ENCODE data around the gene FLRT1.

The FLRT1 gene

DNA sequence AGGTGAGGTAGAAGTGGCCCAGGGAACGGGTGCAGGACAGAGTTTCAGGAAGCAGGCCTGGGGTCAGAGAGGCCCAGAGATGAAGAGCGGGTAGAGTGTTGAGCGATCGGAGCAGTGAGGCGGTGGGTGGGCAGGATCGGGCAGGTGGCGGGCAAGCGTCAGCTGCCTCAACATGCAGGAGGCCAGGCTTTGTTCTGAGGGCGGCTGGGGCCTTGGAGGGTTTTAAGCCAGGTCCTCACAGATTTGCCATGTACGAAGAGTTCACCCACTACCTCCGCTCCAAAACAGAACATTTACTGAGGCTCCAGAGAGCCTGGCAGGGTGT is 29.4 kb downstream of the FLRT1 start:
- DNase-seq (ENCODE audit: low read depth) = no peak
- no peak overlapping the region for H3K4me3 ChIP-seq (ENCODE audit: low read depth, low read length)
- TF ChIP-seq, protein P1, sequence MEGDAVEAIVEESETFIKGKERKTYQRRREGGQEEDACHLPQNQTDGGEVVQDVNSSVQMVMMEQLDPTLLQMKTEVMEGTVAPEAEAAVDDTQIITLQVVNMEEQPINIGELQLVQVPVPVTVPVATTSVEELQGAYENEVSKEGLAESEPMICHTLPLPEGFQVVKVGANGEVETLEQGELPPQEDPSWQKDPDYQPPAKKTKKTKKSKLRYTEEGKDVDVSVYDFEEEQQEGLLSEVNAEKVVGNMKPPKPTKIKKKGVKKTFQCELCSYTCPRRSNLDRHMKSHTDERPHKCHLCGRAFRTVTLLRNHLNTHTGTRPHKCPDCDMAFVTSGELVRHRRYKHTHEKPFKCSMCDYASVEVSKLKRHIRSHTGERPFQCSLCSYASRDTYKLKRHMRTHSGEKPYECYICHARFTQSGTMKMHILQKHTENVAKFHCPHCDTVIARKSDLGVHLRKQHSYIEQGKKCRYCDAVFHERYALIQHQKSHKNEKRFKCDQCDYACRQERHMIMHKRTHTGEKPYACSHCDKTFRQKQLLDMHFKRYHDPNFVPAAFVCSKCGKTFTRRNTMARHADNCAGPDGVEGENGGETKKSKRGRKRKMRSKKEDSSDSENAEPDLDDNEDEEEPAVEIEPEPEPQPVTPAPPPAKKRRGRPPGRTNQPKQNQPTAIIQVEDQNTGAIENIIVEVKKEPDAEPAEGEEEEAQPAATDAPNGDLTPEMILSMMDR (IDR thresholded peaks at IDR 0.05; ENCODE audit: control insufficient read depth, extremely low read depth, insufficient read depth) = no peak

DNA sequence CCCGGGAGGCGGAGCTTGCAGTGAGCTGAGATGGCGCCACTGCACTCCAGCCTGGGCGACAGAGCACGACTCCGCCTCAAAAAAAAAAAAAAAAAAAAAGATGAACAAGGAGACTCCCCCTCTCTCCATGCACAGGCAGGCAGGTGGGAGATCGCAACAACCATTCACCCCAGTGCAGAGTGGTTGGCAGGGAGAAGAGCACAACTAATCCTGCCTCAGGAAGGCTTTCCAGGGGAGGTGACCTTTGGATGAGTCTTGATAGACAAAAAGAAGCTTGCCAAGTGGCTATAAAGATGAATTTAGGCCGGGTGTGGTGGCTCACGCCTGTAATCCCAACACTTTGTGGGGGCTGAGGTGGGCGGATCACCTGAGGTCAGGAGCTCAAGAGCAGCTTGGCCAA is 30.0 kb downstream of the FLRT1 start:
- TF ChIP-seq, protein P1 (IDR thresholded peaks at IDR 0.05; ENCODE audit: control insufficient read depth, extremely low read depth, insufficient read depth) = no peak
- no peak overlapping the region for H3K4me3 ChIP-seq (ENCODE audit: low read depth, low read length)
- no peak for DNase-seq (ENCODE audit: low read depth)

DNA sequence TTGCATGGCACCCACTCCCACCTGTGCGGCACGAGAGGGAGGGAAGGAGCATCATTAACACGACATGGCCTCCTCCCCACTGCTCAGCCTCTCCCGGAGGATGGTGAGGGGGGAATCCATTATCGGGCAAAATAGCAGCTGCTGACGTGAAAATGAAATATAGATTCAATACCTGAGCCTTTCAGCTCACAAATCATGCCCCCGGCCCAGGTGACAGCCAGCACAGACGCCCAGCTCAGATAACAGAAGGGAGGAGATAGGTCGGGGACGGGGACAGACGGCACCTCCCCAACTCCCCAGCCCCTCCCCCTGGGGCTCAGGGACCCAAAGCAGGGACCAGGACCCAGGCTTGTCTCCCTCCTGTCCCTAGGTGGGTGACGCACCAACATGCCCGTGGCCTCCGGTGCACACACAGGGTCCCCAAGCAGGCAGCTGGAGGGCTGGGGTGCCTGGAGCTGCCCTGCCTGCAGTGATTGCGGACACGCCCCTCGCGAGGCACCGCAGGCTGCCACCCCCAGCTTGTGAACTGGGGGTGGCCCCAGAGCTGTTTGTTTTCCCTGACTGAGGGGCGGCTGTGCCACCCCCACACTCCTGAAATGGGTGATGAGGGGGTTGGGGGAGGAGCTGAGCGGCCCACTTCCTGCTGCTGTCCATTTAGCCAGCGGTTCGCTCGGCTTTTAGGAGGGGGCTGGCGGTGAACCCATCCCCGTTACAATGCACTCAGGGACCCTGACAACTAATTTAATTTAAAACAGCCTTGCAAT is 31.7 kb downstream of the FLRT1 start:
- no peak for DNase-seq (ENCODE audit: low read depth)
- H3K4me3 ChIP-seq (ENCODE audit: low read depth, low read length) = no peak overlapping the region
- TF ChIP-seq, protein P1 (IDR thresholded peaks at IDR 0.05; ENCODE audit: control insufficient read depth, extremely low read depth, insufficient read depth) = no peak

DNA sequence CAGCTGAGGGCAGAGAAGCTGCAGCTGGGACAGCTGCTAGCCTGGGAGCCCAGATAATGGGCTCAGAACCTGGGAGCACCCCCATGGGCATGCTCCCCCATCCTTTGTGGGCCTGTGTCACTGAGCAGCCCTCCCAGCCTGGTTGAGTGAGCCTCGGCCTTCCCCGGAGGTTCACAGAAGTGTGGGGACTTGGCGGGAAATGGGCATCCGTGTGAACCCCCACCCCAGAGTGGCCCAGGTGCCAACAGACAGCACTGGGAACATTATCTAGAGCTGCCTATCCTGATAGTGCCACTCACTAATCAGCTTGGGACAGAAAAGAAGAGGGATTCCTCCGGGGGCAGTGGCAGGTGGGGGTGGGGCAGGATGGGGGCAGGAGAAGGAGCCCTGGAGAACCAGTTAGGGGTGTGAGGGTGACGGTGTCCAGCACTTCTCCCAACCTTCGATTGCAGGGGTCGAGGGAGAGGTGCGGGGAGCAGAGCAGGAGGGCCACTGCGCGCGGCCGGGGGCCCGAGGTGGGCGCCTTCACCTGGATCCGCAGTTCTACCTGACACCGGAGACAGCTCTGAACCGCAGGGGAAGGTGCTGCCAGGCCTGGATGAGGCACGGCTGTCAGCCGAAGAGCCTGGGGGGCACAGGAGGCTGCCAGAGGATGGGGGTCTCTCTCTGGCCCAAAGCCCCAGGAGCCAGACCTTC is 33.1 kb downstream of the FLRT1 start:
- H3K4me3 ChIP-seq (ENCODE audit: low read depth, low read length) = no peak overlapping the region
- TF ChIP-seq, protein P1 (IDR thresholded peaks at IDR 0.05; ENCODE audit: control insufficient read depth, extremely low read depth, insufficient read depth) = no peak
- DNase-seq (ENCODE audit: low read depth) = no peak

DNA sequence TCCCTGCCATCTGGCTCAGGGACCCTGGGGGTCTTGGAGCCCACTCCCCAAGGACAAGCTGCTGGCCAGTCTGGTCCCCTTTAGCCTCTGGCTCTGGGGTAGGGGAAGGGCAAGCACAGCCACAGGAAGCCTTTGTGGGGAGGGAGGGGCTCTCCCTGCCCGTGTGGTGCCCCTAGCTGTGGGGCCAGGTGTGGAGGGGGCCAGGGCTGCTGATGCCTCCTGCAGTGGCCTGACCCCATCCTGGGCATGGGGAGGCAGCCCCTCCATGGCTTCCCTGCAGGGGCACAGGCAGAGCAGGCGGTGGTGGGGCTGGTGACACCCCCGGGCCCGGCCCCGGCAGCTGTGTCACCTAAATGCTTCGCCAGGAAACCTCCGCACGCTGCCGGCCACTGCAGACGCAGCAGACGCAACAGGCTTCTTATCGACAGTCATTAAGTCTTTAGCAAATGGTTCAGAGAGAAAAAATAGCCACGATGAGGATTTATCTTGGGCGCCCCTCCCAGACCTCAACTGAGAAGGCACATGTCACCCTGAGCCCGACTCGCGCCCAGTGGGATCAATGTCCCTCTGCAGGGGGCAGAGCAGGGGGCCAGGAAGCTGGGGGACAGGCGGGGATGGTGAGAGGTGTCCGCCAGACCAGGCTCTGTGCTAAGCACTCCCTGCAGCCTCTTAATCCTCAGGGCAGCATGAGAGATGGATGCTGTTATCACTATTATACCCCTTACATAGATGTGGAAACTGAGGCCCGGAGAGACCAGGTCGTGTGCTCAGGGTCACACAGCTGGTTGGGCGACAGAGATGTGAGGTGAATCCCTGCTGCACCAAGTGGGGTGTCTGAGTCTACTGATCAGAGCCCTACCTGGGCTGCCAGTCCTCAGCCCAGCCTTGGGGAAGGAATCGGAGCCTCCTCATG is 33.9 kb downstream of the FLRT1 start:
- no peak for DNase-seq (ENCODE audit: low read depth)
- TF ChIP-seq, protein P1 (IDR thresholded peaks at IDR 0.05; ENCODE audit: control insufficient read depth, extremely low read depth, insufficient read depth) = no peak
- no peak overlapping the region for H3K4me3 ChIP-seq (ENCODE audit: low read depth, low read length)

DNA sequence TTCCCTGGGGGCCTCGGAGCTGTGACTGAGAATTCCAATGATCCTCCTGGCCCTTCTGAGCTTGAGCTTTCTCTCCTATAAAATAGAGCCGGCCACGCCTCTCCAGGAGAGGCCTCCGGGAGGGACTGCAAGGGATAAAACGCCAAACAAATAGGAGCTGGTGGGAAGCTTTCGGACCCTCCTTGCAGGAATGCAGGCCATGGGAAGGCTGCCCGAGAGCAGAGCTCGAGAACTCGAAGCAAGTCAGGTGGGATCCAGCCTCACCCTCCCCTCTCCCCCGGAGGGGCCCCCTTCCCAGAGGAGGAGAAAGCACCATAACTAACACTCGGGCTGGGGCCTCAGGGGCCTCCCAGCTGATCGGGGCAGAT is 34.6 kb downstream of the FLRT1 start:
- no peak for DNase-seq (ENCODE audit: low read depth)
- no peak overlapping the region for H3K4me3 ChIP-seq (ENCODE audit: low read depth, low read length)
- TF ChIP-seq, protein P1 (IDR thresholded peaks at IDR 0.05; ENCODE audit: control insufficient read depth, extremely low read depth, insufficient read depth) = no peak
